GM19099 (cell line): ENCODE data around the gene MPHOSPH9.

Experiments
- POLR2A ChIP-seq: IDR thresholded peaks from 3 replicates; pipeline ENCODE4 v1.6.1; 2011; ENCODE audit warnings: low read depth; ENCODE audit not compliant: insufficient read length; ENCODE audit errors: extremely low read depth

The MPHOSPH9 gene

DNA sequence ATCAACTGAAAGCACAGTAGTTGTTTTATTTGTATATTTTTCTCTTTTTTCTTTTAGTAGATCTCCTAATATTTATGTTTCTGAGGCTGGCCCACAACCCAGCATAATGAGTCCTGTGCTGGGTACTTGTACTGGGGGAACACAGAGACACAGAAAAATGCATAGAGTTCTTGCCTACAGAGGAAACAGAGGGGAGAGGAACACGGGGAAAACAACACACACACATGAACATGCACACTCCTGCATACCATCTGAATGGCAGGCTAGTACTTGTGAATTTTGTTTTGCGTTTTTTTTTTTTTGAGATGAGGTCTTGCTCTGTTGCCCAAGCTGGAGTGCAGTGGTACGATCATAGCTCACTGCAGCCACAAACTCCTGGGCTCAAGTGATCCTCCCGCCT, 103.3 kb downstream of the MPHOSPH9 start:
- TF ChIP-seq POLR2A, result no peak

DNA sequence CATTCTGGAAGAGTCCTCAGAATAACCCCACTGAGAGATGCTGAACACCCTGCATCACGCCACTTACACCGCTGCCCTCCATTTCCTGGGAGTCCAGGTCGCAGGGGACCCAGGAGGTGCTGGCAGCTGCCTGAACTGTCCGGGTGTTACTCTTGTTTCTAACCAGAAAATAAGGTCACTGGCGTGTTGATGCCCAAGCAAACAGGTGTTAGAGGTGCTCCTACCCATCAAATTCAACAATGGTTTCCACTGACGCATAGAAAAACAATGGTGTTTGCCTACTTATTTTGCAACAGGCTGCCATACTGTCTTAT, 105.8 kb downstream of the MPHOSPH9 start:
- no peak for TF ChIP-seq POLR2A

DNA sequence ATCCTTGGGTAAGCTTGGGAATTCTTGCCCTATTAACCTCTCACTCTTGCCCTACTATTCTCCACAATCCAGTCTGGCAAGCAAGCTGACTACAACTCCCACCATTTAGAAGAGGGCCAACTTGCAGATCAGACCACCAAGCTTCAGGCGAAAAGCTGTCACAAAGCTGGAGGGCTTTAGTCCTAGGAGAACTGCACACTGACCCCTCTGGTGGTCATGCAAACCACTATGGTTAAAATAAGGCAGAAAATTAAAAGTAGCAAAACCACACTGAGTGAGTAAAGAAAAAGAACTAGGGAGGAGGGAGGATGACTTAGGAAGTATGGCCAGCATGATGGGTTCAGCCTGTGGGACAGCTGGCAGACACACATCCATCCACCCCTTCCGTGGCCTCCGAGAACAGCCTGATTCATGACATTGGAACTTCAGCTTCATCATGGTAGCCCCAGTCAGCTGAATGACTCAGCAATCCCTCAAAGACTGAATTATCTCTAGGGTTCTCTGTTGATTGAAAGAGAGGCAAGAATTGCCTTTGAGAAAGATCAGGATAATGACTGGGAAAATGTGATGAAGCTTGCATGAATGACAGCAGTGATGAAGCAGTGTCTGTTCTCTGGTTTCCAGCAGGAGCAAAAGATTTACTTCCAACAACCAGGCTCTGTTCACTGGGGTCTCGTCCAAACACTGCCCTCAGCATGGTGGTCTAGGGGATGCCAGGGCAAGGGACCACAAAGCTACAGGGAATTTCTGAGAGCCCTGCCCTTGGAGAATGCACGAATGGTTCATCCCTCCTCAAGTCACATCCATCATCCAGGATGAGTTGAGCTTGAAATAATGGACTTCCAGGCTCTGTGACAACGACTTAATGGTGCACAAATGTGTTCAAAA, 106.4 kb downstream of the MPHOSPH9 start:
- TF ChIP-seq POLR2A, result no peak

DNA sequence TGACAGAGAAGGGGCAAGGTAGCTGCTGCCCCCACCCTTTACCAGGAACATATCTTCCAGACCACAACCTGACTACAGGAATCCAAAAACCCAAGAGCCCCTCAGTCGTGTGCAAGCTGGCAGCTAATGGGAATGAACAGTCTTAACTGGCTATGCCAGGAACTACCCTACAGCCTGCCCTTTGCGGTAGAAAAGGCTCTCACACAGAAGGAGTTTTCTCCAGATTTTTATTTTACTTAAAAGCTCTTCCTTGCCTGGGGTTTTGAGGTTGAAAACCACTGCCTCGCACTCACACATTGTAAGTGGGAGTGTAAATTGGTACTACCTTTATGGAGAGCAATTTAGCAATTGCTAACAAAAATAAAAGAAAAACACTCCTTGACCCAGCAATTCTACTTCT, 110.3 kb downstream of the MPHOSPH9 start:
- TF ChIP-seq POLR2A, result no peak

DNA sequence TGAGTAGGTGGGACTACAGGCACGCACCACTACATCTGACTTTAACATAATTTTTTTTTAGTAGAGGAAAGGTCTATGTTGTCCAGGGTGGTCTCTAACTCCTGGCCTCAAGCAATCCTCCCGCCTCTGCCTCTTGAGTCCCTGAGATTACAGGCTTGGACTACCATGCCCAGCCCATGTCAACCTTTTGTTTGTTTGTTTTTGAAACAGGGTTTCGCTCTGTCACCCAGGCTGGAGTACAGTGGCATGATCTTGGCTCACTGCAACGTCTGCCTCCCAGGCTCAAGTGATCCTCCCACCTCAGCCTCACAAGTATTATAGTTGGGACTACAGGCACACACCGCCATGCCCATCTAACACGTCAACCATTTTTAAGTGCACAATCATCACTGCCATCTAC, 111.3 kb downstream of the MPHOSPH9 start:
- TF ChIP-seq POLR2A, result no peak

DNA sequence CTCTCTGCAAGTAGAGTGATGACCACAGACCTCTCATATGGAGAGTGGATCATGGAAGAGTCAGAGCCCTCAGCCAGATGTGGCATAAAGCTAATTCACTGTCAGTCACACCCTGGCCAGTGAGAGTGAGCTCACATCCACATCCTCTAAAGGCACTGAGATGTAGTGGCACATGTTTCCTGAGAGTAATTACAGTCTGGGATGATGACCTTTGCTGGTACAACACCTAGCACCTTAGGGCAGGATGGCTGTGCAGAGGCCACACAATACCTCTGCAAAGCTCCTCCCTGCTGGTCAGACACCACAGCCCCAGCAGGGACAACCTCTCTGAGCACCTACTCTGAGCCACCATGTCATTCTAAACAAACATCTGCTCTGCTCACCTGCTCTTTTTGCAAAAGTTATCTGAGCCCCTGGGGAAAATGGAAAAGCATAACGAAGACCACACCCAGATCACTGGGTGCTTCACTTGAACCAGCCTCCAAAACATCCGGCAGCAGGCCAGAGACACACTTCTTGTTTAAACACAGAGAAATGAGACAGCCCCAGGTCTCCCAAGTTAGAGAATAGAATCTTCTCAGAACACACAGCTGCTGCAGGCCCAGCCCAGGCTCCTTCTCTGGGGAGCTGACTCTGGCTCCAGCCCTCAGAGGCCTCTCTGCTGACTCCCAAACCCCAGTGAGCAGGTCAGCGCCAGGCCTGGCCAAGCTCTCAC, 112.3 kb downstream of the MPHOSPH9 start:
- TF ChIP-seq POLR2A, result no peak

DNA sequence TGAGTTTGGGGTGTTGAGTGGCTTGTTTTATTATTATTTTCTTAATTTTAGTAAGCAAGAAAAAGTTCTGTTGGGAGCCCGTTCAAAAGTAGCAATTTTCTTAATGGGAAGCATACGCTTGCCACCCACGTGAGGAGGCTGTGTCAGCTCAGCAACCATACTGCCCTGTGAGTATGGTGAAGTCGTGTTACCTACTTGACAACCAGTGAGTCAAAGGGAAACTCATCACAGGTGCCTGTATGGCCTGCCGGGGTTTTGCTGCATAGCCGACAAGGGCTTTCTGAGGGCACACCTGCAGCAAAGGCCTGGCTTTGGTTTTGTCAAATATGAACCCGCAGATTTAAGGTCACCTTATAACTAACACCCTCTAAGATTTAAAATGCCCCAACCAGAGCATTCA, 113.1 kb downstream of the MPHOSPH9 start:
- no peak for TF ChIP-seq POLR2A

DNA sequence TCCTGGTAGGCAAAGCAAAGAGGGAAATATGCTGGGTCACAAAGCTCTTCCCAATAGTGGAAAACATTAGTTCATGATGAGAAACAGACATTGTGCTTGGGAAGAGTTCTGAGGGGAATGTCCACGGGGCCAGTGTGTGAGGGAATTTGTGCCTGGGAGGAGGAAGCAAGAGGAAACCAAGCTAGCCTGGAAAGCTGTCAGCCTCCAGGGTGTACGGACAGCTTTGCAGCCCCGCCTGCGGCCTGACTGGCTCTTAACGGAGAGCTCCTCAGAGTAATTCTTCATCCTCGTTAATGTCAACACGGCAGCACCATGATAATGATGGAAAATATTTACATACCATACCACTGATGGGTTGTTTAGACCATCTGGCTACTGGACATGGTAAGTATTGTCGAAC, 114.4 kb downstream of the MPHOSPH9 start:
- TF ChIP-seq POLR2A, result no peak

DNA sequence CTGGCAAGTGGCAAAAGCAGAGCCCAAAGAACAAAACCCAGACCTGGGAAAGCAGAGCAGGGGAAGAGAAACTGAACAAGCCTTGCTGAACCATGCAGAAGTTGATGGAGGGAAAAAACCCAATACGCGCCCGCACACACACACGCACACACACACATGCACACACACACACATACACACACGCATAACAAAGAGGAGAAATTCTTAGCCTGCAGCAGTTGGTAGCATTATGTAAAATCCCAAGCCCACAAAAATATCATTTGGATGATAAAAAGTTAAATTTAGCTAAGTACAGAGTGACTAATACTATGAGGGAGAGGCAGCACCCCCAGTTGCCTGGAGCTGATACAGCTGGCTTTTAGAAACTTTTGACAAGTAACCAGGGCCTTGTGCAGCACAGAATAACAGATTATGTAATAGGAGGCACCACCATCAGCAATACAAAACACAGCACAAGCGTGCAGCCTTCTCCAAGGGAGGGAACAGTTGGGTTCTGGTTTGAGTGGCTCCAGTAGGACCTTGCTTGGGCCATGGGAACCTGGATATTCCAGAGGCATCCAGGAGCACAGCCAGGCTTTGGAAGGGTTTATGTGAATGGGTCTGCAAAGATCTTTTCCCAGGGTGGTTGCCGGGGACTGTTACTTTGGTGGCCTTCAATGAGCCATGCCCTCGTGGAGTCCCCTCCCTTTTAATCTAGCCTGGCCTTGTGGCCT, 117.4 kb downstream of the MPHOSPH9 start:
- TF ChIP-seq POLR2A, result no peak

DNA sequence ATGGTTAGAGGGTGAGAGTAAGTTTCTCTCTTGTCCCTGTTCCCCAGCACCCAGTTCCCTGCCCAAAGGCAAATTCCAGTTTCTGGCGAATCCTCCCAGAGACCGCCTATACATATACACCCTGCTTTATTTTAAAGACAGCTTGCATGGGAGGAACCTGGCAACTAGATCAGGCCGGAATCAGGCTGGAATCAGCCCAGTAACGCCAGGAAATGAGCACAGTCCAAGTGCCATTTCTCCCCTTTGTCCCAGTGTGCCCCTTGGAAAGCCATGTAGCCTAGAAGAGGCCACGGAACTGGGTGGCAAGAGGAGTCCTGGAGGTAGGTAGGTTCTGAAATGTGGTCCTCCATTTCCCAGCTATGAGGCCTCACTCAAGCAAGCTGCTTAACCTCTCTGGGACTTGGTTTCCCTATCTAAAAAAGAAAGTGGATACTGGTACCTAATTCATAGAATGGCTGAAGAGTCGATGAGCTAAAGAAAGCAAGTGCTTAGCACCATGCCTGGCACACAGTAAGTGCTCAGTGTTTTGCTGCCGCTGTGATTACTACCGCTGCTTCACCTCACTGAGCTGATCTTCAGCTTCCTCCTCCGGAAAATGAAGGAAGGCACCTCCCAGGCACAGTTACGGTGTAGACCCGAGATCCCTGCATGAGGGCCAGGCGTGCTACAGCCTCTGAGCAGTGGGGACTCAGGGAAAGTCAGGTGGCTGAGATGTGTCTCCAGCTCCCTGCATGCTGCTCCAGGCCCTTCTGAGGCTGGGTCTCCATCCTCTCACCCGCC, 118.4 kb downstream of the MPHOSPH9 start:
- no peak for TF ChIP-seq POLR2A

DNA sequence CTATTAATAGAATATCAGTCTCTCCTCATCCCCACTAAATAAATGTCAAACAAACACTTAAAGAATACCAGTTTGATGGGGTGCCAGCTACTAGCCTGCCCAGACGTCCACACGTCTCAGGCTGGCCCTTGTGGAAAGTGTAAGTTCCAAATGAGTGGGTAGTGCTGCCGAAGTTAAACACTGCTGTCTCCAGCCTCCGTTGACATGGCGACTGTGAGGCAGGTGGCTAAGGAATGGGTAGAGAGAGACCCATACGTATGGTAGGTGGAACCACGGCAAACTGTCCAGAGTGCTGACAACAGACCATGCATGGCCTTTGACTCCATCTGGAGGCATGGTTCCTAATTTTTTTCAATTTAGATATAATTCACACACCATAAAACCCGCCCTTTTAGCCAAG, 119.9 kb downstream of the MPHOSPH9 start:
- no peak for TF ChIP-seq POLR2A

DNA sequence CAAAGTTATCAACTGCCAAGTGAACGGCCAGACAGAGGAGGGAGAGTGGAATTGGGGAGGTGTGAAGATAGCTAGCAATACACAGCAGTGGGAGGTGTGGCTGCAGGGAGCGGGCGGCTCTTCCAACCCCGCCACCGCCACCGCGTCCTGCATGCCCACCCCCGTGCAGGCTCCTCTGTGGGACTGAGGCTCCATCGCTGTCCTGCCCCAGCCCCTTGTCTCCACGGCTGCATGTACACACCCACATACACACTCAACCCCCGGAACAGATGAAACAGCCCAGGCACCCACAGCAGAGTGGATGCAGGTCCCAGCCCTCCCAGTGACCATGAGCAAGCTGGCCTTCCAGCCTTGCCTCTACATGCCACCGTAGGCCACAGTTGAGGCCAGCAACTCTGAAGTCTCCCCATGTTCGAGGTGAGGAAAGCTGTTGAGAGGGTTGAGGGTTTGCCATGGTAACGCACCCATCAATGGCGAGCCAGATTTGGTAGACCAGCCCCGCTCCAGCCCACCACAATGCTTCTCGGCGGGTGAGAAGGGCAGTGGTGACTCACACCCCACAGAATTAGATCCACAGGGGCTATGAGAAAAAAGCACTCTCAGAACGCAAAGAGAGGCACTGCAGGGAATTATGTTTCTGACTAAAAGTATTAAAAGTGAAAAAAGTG, 121.3 kb downstream of the MPHOSPH9 start:
- TF ChIP-seq POLR2A, result no peak

DNA sequence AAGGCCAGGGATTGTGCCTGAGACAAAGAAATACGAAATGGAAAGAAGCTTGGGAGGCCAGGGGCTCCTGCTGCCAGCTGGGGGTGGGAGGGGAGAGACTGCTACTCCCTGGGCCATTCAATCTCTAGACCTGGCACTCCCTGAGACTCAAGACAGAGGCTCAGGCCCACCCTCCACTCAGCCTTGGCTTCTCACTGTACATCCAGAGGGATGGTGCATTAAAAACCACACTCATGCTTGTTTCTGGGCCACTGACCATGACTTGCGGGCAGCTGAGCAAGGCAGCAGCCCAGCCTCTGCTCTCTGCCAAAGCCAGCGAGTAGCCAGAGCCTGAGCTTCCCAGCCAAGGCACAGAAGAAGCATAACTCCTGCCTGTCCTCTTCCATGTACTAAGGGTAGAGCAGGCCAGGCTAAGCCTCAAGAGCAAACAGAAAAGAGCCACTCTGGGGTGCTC, 123.6 kb downstream of the MPHOSPH9 start:
- TF ChIP-seq POLR2A, result no peak

DNA sequence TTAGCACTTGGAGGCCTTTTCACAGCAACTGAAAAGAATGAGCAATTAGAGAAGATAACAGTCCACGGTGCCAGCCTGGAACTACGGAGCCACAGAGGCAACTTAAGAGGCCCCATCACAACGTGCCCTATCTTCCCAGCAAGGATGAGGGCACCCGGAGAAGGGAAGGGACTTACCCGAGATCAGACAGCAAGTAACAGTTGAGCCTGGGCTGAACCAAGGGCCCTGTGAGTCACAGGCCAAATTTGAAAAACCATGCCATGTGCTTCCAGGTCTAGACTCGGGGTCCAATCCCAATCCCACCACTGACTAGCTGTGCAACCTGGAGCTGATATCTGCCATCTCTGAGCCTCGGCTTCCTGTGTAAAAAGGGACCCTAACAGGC, 124.3 kb downstream of the MPHOSPH9 start:
- TF ChIP-seq POLR2A, result no peak
